Skin of body (tissue), 2 donors: Measurements from ENCODE around the gene POGLUT2. TPM values are rescaled to one million over a fixed set of nuclear protein-coding genes. Genes with fewer than 3 reads are reported as not detected.

ENCODE experiments used
- DNase-seq: peaks from one replicate; lab custom pipeline; 2025; lab: John Stamatoyannopoulos, UW
- total RNA-seq: library from RNA; depleted of rRNA; stranded (reverse); fragments of >200 nt; gene quantifications from one replicate; pipeline ENCODE4 v1.2.3, GENCODE V29; 2014

Gene POGLUT2
- total RNA-seq, result 15.3 TPM

GRCh38 chr13:102798581-102799425 is at the start of gene POGLUT2, which contains the start of gene BIVM:
Gene POGLUT2 (minus strand): TSS chr13:102798976. CDS start chr13:102798670, 306 bp downstream.
Gene BIVM (plus strand): TSS chr13:102799119. CDS start chr13:102807268, 8,149 bp downstream.
- DNase-seq, result peak; percentile 85

GRCh38 chr13:102847272-102848234 is 48.8 kb upstream of the POGLUT2 start:
- DNase-seq, result peak; percentile 41

GRCh38 chr13:102846261-102847015 is 47.7 kb upstream of the POGLUT2 start:
- peak; percentile 46 for DNase-seq

GRCh38 chr13:102845630-102846260 is 47.0 kb upstream of the POGLUT2 start, which contains the start of gene ERCC5:
Gene ERCC5 (plus strand): TSS chr13:102846032. CDS start chr13:102846267, 235 bp downstream.
- peak; percentile 97 for DNase-seq

GRCh38 chr13:102845289-102845629 is 46.5 kb upstream of the POGLUT2 start:
- no peak for DNase-seq

GRCh38 chr13:102839462-102839861 is 40.7 kb upstream of the POGLUT2 start:
- DNase-seq, result no peak

- DNase-seq, result no peak
These were observed 40.2 kb upstream of the POGLUT2 start for GRCh38 chr13:102838982-102839381.

GRCh38 chr13:102838273-102838672 is 39.5 kb upstream of the POGLUT2 start:
- no peak for DNase-seq

- no peak for DNase-seq
These were observed 37.7 kb upstream of the POGLUT2 start for GRCh38 chr13:102836471-102836870.

GRCh38 chr13:102830646-102831045 is 31.9 kb upstream of the POGLUT2 start:
- DNase-seq, result no peak

GRCh38 chr13:102825921-102826706 is 27.3 kb upstream of the POGLUT2 start:
- DNase-seq, result no peak

- DNase-seq, result no peak
These were observed 26.6 kb upstream of the POGLUT2 start for GRCh38 chr13:102825400-102825799.

GRCh38 chr13:102817907-102818306 is 19.1 kb upstream of the POGLUT2 start:
- DNase-seq, result no peak

GRCh38 chr13:102817241-102817640 is 18.5 kb upstream of the POGLUT2 start:
- DNase-seq, result no peak

- DNase-seq, result no peak
These were observed 17.9 kb upstream of the POGLUT2 start for GRCh38 chr13:102816708-102817107.

GRCh38 chr13:102815788-102816187 is 17.0 kb upstream of the POGLUT2 start:
- no peak for DNase-seq

- no peak for DNase-seq
These were observed 16.0 kb upstream of the POGLUT2 start for GRCh38 chr13:102814793-102815192.

- DNase-seq, result no peak
These were observed 15.3 kb upstream of the POGLUT2 start for GRCh38 chr13:102814025-102814607.

GRCh38 chr13:102812611-102813287 is 14.0 kb upstream of the POGLUT2 start:
- DNase-seq, result no peak
